Liver (tissue), 9 donors: Measurements from ENCODE around the gene L3MBTL1. TPM values are rescaled to one million over a fixed set of nuclear protein-coding genes. Genes with fewer than 3 reads are reported as not detected.

Source experiments
- DNase-seq: peaks from one replicate; pipeline ENCODE4 v3.0.0-alpha.2; 2017; ENCODE audit warnings: low spot score
- H3K27ac ChIP-seq, 2 donors: one replicate each; pipeline ENCODE4 v1.7.0; 2013; ENCODE audit warnings: inconsistent platforms in 2 of 2, low read length in 2 of 2, control low read depth in 1 of 2, low read depth in 1 of 2, mild to moderate bottlenecking in 1 of 2
- H3K27me3 ChIP-seq, 4 donors: one replicate each; pipeline versions ENCODE4 v1.6.1 to v1.7.0; 2013; ENCODE audit warnings: low read length in 3 of 4, inconsistent platforms in 1 of 4, mild to moderate bottlenecking in 1 of 4, moderate library complexity in 1 of 4; ENCODE audit not compliant: control insufficient read depth in 4 of 4, insufficient read depth in 4 of 4
- H3K36me3 ChIP-seq, 4 donors: one replicate each; pipeline versions ENCODE4 v1.6.1 to v1.7.0; 2013; ENCODE audit warnings: low read length in 3 of 4, mild to moderate bottlenecking in 3 of 4, low read depth in 1 of 4, moderate library complexity in 1 of 4; ENCODE audit not compliant: control insufficient read depth in 4 of 4, insufficient read depth in 3 of 4
- H3K4me1 ChIP-seq, 4 donors: one replicate each; pipeline versions ENCODE4 v1.6.1 to v1.7.0; 2013; ENCODE audit warnings: low read length in 3 of 4, mild to moderate bottlenecking in 3 of 4, moderate library complexity in 1 of 4; ENCODE audit not compliant: control insufficient read depth in 4 of 4, insufficient read depth in 4 of 4
- H3K4me3 ChIP-seq, 3 donors: one replicate each; pipeline versions ENCODE4 v1.6.1 to v1.7.0; 2013; ENCODE audit warnings: low read length in 3 of 3, control low read depth in 1 of 3, low read depth in 1 of 3, mild to moderate bottlenecking in 1 of 3
- H3K9ac ChIP-seq, 2 donors: one replicate each; pipeline ENCODE4 v1.7.0; 2013; ENCODE audit warnings: low read length in 2 of 2, mild to moderate bottlenecking in 2 of 2, moderate library complexity in 2 of 2, control low read depth in 1 of 2, low read depth in 1 of 2
- H3K9me3 ChIP-seq, 4 donors: one replicate each; pipeline versions ENCODE4 v1.6.1 to v1.7.0; 2013; ENCODE audit warnings: low read length in 3 of 4; ENCODE audit not compliant: control insufficient read depth in 4 of 4
- EGR1 ChIP-seq, 2 donors: IDR thresholded peaks; 2 replicates each; pipeline ENCODE4 v1.6.1; 2016 to 2018; ENCODE audit warnings: antibody characterized with exemption in 2 of 2, low read depth in 2 of 2
- FOXA1 ChIP-seq: IDR thresholded peaks from 2 replicates; pipeline ENCODE4 v1.6.1; 2016; ENCODE audit warnings: antibody characterized with exemption
- FOXA2 ChIP-seq: IDR thresholded peaks from 2 replicates; pipeline ENCODE4 v1.6.1; 2016; ENCODE audit warnings: antibody characterized with exemption
- GABPA ChIP-seq, 2 donors: IDR thresholded peaks in 1 of 2; conservative IDR thresholded peaks in 1 of 2; 2 replicates each; pipeline ENCODE4 v1.6.1; 2016; ENCODE audit warnings: antibody characterized with exemption in 2 of 2, mild to moderate bottlenecking in 1 of 2, moderate library complexity in 1 of 2
- HNF4A ChIP-seq, 2 donors: conservative IDR thresholded peaks; 2 replicates each; pipeline ENCODE4 v1.6.1; 2016; ENCODE audit warnings: antibody characterized with exemption in 2 of 2, mild to moderate bottlenecking in 2 of 2
- HNF4G ChIP-seq: IDR thresholded peaks from 2 replicates; pipeline ENCODE4 v1.6.1; 2016; ENCODE audit warnings: antibody characterized with exemption
- JUND ChIP-seq, 2 donors: IDR thresholded peaks; 2 replicates each; pipeline ENCODE4 v1.6.1; 2016; ENCODE audit warnings: antibody characterized with exemption in 2 of 2
- MAX ChIP-seq: IDR thresholded peaks from 2 replicates; pipeline ENCODE4 v1.6.1; 2016; ENCODE audit warnings: antibody characterized with exemption
- NR2F2 ChIP-seq: IDR thresholded peaks from 2 replicates; pipeline ENCODE4 v1.6.1; 2016; ENCODE audit warnings: antibody characterized with exemption
- RAD21 ChIP-seq, 2 donors: IDR thresholded peaks; 2 replicates each; pipeline ENCODE4 v1.6.1; 2016; ENCODE audit warnings: antibody characterized with exemption in 2 of 2, mild to moderate bottlenecking in 2 of 2
- RXRA ChIP-seq, 2 donors: IDR thresholded peaks; 2 replicates each; pipeline ENCODE4 v1.6.1; 2017 to 2018; ENCODE audit warnings: antibody characterized with exemption in 2 of 2, mild to moderate bottlenecking in 1 of 2
- SP1 ChIP-seq: IDR thresholded peaks from 2 replicates; pipeline ENCODE4 v1.6.1; 2018; ENCODE audit warnings: antibody characterized with exemption, mild to moderate bottlenecking
- TAF1 ChIP-seq: conservative IDR thresholded peaks from 2 replicates; pipeline ENCODE4 v1.6.1; 2016; ENCODE audit warnings: antibody characterized with exemption, mild to moderate bottlenecking
- YY1 ChIP-seq: IDR thresholded peaks from 2 replicates; pipeline ENCODE4 v1.6.1; 2016; ENCODE audit warnings: antibody characterized with exemption, mild to moderate bottlenecking
- WGBS: extraction: QIAGEN DNeasy Blood & Tissue Kit; methylation state at CpG from one replicate; pipeline ENCODE4 v1.1.7; 2013; 5-methylcytosine and 5-hydroxymethylcytosine counted together
- polyA plus RNA-seq, 2 donors: library from polyadenylated mRNA; stranded (reverse) in 1 of 2; unstranded in 1 of 2; fragments of 200-250 nt in 1 of 2; fragments of >200 nt in 1 of 2; fragmentation: Nextera tagmentation in 1 of 2; extraction: Ambion mirVana in 1 of 2; gene quantifications; one replicate each; pipeline versions ENCODE4 v1.2.1 to v1.2.3, GENCODE V29; 2013 to 2015
- total RNA-seq, 2 donors: library from RNA; depleted of rRNA; stranded (reverse); fragments of >200 nt; gene quantifications; one replicate each; pipeline ENCODE4 v1.2.3, GENCODE V29; 2014
- TF ChIP-seq, protein P1 (sequence below): IDR thresholded peaks from 2 replicates; pipeline ENCODE4 v1.6.1; 2016; ENCODE audit warnings: antibody characterized with exemption
- TF ChIP-seq, protein P2 (sequence below): fragments of 150-350 bp; IDR thresholded peaks from 2 replicates; pipeline ENCODE4 v1.5.1; 2017; ENCODE audit warnings: improper control_type of control experiment, low read depth, low read length; ENCODE audit not compliant: missing input control
- TF ChIP-seq, protein P3 (sequence below): IDR thresholded peaks from 2 replicates; pipeline ENCODE4 v1.6.1; 2016; ENCODE audit warnings: antibody characterized with exemption, mild to moderate bottlenecking
- TF ChIP-seq, protein P4 (sequence below): IDR thresholded peaks from 2 replicates; pipeline ENCODE4 v1.6.1; 2016; ENCODE audit warnings: antibody characterized with exemption
- donor health status: healthy.
- donor health status: healthy.
- donor health status: healthy.
- donor health status: healthy.
- donor health status: healthy.

The L3MBTL1 gene
- total and polyA plus RNA-seq, 4 donors, result 0.45 to 5.6 (median 2.0) TPM

- no peaks in the 10 kb centered on the region for H3K36me3 ChIP-seq
- WGBS, result 32% methylated on average over 2 of the region's 2 CpGs
- no peak overlapping the region for H3K4me3 ChIP-seq
- H3K9me3 ChIP-seq, result no peaks in the 10 kb centered on the region
- peaks cover 9 to 44% (median 32%) of the 10 kb centered on the region in 4 donors for H3K4me1 ChIP-seq
- H3K27ac ChIP-seq, result peak overlapping the region; percentile 67 to 75
- no peaks in the 10 kb centered on the region for H3K27me3 ChIP-seq
- TF ChIP-seq RXRA (IDR thresholded peaks at IDR 0.05) (peak; percentile 99 to 100), FOXA2 (no peak), NR2F2 (peak; percentile 82), SP1 (peak; percentile 99), MAX (peak; percentile 89), EGR1 (IDR thresholded peaks at IDR 0.05; ENCODE audit: low read depth in 2 of 2) (peak in 1 of 2 donors; percentile 39), HNF4G (peak; percentile 99), GABPA (IDR thresholded peaks at IDR 0.05 in 1 of 2, conservative IDR thresholded peaks at IDR 0.05 in 1 of 2) (no peak), FOXA1 (no peak), RAD21 (IDR thresholded peaks at IDR 0.05) (peak; percentile 54 to 69), TAF1 (no peak), JUND (IDR thresholded peaks at IDR 0.05) (peak; percentile 70 to 75), HNF4A (conservative IDR thresholded peaks at IDR 0.05) (peak; percentile 99), YY1 (peak; percentile 61)
- TF ChIP-seq, protein P1, sequence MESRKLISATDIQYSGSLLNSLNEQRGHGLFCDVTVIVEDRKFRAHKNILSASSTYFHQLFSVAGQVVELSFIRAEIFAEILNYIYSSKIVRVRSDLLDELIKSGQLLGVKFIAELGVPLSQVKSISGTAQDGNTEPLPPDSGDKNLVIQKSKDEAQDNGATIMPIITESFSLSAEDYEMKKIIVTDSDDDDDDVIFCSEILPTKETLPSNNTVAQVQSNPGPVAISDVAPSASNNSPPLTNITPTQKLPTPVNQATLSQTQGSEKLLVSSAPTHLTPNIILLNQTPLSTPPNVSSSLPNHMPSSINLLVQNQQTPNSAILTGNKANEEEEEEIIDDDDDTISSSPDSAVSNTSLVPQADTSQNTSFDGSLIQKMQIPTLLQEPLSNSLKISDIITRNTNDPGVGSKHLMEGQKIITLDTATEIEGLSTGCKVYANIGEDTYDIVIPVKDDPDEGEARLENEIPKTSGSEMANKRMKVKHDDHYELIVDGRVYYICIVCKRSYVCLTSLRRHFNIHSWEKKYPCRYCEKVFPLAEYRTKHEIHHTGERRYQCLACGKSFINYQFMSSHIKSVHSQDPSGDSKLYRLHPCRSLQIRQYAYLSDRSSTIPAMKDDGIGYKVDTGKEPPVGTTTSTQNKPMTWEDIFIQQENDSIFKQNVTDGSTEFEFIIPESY, result peak; percentile 72
- TF ChIP-seq, protein P2, sequence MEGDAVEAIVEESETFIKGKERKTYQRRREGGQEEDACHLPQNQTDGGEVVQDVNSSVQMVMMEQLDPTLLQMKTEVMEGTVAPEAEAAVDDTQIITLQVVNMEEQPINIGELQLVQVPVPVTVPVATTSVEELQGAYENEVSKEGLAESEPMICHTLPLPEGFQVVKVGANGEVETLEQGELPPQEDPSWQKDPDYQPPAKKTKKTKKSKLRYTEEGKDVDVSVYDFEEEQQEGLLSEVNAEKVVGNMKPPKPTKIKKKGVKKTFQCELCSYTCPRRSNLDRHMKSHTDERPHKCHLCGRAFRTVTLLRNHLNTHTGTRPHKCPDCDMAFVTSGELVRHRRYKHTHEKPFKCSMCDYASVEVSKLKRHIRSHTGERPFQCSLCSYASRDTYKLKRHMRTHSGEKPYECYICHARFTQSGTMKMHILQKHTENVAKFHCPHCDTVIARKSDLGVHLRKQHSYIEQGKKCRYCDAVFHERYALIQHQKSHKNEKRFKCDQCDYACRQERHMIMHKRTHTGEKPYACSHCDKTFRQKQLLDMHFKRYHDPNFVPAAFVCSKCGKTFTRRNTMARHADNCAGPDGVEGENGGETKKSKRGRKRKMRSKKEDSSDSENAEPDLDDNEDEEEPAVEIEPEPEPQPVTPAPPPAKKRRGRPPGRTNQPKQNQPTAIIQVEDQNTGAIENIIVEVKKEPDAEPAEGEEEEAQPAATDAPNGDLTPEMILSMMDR, result no peak
- TF ChIP-seq, protein P3, sequence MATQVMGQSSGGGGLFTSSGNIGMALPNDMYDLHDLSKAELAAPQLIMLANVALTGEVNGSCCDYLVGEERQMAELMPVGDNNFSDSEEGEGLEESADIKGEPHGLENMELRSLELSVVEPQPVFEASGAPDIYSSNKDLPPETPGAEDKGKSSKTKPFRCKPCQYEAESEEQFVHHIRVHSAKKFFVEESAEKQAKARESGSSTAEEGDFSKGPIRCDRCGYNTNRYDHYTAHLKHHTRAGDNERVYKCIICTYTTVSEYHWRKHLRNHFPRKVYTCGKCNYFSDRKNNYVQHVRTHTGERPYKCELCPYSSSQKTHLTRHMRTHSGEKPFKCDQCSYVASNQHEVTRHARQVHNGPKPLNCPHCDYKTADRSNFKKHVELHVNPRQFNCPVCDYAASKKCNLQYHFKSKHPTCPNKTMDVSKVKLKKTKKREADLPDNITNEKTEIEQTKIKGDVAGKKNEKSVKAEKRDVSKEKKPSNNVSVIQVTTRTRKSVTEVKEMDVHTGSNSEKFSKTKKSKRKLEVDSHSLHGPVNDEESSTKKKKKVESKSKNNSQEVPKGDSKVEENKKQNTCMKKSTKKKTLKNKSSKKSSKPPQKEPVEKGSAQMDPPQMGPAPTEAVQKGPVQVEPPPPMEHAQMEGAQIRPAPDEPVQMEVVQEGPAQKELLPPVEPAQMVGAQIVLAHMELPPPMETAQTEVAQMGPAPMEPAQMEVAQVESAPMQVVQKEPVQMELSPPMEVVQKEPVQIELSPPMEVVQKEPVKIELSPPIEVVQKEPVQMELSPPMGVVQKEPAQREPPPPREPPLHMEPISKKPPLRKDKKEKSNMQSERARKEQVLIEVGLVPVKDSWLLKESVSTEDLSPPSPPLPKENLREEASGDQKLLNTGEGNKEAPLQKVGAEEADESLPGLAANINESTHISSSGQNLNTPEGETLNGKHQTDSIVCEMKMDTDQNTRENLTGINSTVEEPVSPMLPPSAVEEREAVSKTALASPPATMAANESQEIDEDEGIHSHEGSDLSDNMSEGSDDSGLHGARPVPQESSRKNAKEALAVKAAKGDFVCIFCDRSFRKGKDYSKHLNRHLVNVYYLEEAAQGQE, result peak; percentile 70
- TF ChIP-seq, protein P4, sequence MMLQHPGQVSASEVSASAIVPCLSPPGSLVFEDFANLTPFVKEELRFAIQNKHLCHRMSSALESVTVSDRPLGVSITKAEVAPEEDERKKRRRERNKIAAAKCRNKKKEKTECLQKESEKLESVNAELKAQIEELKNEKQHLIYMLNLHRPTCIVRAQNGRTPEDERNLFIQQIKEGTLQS, result peak; percentile 75
- peak overlapping the region; percentile 28 to 52 for H3K9ac ChIP-seq
- DNase-seq, result no peak
Measured at GRCh38 chr20:43550456-43550855, 43.0 kb downstream of the L3MBTL1 start.
